Endodermal cell (in vitro differentiated cells): ENCODE data around the gene TLE3. TPM values are rescaled to one million over a fixed set of nuclear protein-coding genes. Genes with fewer than 3 reads are reported as not detected.

ENCODE experiments used
- DNase-seq: peaks from one replicate; pipeline ENCODE4 v3.0.0-alpha.2; 2017
- H3K27ac ChIP-seq: 2 replicates; pipeline ENCODE4 v1.5.1; 2013; ENCODE audit warnings: mild to moderate bottlenecking, low read depth, low read length, moderate library complexity
- H3K27me3 ChIP-seq: 2 replicates; pipeline ENCODE4 v1.6.1; 2013; ENCODE audit warnings: mild to moderate bottlenecking, low read length, moderate library complexity; ENCODE audit not compliant: insufficient read depth, control insufficient read depth, poor library complexity, severe bottlenecking
- H3K36me3 ChIP-seq: 2 replicates; pipeline ENCODE4 v1.7.0; 2013; ENCODE audit warnings: mild to moderate bottlenecking, low read length, moderate library complexity; ENCODE audit not compliant: control insufficient read depth, insufficient read depth
- H3K4me1 ChIP-seq: one replicate; pipeline ENCODE4 v1.7.0; 2013; ENCODE audit warnings: low read length; ENCODE audit not compliant: control insufficient read depth, insufficient read depth
- H3K4me3 ChIP-seq: 2 replicates; pipeline ENCODE4 v1.5.1; 2013; ENCODE audit warnings: mild to moderate bottlenecking, low read length, moderate library complexity
- H3K9ac ChIP-seq: 2 replicates; pipeline ENCODE4 v1.6.1; 2013; ENCODE audit warnings: mild to moderate bottlenecking, low read length, moderate library complexity; ENCODE audit not compliant: poor library complexity, severe bottlenecking; ENCODE audit errors: extremely low read depth
- H3K9me3 ChIP-seq: 2 replicates; pipeline ENCODE4 v1.6.1; 2013; ENCODE audit warnings: mild to moderate bottlenecking, low read length, moderate library complexity; ENCODE audit not compliant: control insufficient read depth
- H3K27ac Mint-ChIP-seq: 2 replicates; pipeline ENCODE4 v1.8.0; 2020; ENCODE audit warnings: mixed read lengths
- H3K27me3 Mint-ChIP-seq: 2 replicates; pipeline ENCODE4 v1.8.0; 2021; ENCODE audit warnings: mild to moderate bottlenecking, mixed read lengths; ENCODE audit not compliant: insufficient read depth
- H3K36me3 Mint-ChIP-seq: 2 replicates; pipeline ENCODE4 v1.8.0; 2020; ENCODE audit warnings: low read depth, mixed read lengths
- H3K4me1 Mint-ChIP-seq: 2 replicates; pipeline ENCODE4 v1.8.0; 2020; ENCODE audit warnings: mixed read lengths
- H3K4me3 Mint-ChIP-seq: 2 replicates; pipeline ENCODE4 v1.8.0; 2020; ENCODE audit warnings: mild to moderate bottlenecking, moderate library complexity, mixed read lengths
- H3K9me3 Mint-ChIP-seq: 2 replicates; pipeline ENCODE4 v1.8.0; 2020; ENCODE audit warnings: mild to moderate bottlenecking, mixed read lengths
- WGBS, 2 experiments: methylation state at CpG; one replicate each; pipeline versions ENCODE4 v1.1.5 to v1.1.7; 2013; ENCODE audit warnings: missing lambda C conversion rate in 2 of 2, mixed read lengths in 1 of 2; ENCODE audit not compliant: insufficient coverage in 1 of 2, insufficient read length in 1 of 2; 5-methylcytosine and 5-hydroxymethylcytosine counted together
- microRNA-seq: library from miRNA; unstranded; fragments of <30 nt; microRNA quantifications from one replicate; pipeline ENCODE4 v1.2.0, GENCODE V29; 2020; ENCODE audit warnings: borderline microRNAs expressed
- total RNA-seq, 2 donors: library from RNA; stranded (reverse); fragmentation: NEBNext Ultra II Directional in 1 of 2; extraction: Animal tissue kit (Norgen Biotek cat#: 25700) in 1 of 2; gene quantifications; 2 replicates in 1 of 2; 3 replicates in 1 of 2; pipeline ENCODE4 v1.2.1, GENCODE V29; 2021
- TF ChIP-seq, protein P1 (sequence below): fragments of 200-600 bp; sonication (generic); conservative IDR thresholded peaks from 2 replicates; pipeline ENCODE4 v1.5.0; 2021; ENCODE audit warnings: antibody characterized with exemption, mild to moderate bottlenecking

Gene TLE3
- total RNA-seq, 2 donors from 2014 or later: 66.5 to 81.1 TPM

DNA sequence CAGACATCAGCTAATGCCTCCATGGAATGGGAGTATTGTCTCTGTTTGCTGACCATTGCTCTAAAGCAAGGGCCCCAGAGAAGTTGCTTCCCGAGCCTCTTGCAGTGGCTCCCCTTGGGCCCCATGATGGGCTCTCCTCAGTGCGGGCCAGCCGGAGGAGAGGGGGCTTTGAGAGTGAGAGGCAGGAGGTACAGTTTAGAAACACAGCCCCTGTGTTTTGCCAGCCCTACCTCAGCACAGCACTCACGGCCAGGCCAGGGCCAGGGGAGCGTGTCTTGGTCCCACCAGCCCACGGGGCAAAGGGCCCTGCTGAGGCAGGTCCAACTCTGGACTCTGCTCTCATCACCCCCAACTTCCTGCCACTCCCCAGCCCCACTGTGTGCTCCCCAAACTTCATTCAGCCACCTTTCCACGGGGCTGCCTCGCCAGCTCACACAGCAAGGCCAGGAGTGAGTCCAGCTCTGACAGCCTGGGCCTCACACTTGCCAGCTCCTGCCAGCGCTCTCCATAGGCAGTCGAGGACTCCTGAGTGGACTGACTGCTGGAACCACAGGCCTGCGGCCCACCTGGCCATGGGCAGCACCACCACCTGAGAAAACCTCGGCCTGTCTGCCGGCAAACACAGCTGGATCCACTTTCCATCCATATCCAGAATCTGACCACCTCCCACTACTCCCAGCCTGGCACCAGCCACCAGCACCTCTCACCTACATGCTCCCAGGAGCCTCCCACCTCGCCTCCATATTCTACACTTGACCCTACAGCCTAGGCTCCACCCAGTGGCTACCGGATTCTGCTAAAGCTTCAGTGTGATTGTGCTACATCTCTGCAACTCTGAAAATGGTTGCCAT is 99.0 kb downstream of the TLE3 start:
- no peaks in the 10 kb centered on the region for H3K36me3 Mint-ChIP-seq
- H3K27ac Mint-ChIP-seq: no peak overlapping the region
- TF ChIP-seq, protein P1, sequence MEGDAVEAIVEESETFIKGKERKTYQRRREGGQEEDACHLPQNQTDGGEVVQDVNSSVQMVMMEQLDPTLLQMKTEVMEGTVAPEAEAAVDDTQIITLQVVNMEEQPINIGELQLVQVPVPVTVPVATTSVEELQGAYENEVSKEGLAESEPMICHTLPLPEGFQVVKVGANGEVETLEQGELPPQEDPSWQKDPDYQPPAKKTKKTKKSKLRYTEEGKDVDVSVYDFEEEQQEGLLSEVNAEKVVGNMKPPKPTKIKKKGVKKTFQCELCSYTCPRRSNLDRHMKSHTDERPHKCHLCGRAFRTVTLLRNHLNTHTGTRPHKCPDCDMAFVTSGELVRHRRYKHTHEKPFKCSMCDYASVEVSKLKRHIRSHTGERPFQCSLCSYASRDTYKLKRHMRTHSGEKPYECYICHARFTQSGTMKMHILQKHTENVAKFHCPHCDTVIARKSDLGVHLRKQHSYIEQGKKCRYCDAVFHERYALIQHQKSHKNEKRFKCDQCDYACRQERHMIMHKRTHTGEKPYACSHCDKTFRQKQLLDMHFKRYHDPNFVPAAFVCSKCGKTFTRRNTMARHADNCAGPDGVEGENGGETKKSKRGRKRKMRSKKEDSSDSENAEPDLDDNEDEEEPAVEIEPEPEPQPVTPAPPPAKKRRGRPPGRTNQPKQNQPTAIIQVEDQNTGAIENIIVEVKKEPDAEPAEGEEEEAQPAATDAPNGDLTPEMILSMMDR: no peak
- Histone ChIP-seq H3K27me3 (no peaks in the 10 kb centered on the region), H3K27ac (no peak overlapping the region), H3K9me3 (peaks cover 19% of the 10 kb centered on the region), H3K4me3 (no peak overlapping the region), H3K9ac (no peak overlapping the region), H3K36me3 (no peaks in the 10 kb centered on the region), H3K4me1 (peaks cover 5% of the 10 kb centered on the region)
- WGBS, 2 experiments: 87 to 89% methylated on average over 5 to 15 of the region's 15 CpGs
- peaks cover 18% of the 10 kb centered on the region for H3K9me3 Mint-ChIP-seq
- peaks cover 39% of the 10 kb centered on the region for H3K4me1 Mint-ChIP-seq
- peaks cover 45% of the 10 kb centered on the region for H3K27me3 Mint-ChIP-seq
- no peak for DNase-seq
- no peak overlapping the region for H3K4me3 Mint-ChIP-seq

DNA sequence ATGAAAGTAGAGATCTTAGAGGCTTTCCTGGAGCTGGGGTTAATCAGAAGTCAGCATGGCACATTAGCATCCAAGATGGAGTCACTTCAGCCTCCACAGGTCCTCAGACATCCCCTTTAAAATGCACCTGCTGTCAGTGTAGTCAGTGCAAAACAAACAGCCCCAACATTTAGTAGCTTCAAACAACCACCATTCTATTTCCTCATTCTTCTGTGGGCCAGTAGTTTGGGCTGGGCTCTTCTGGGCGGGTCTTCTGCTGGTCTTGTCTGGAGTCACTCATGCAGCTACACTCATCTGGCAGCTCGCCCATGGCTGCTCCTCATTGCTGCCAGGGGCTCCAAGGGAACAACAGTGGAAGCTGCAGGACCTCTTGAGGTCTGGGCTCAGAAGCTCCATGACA is 99.9 kb downstream of the TLE3 start:
- no peak overlapping the region for H3K27ac Mint-ChIP-seq
- WGBS, 2 experiments: 93% methylated on average over 2 of the region's 2 CpGs; no CpG with 5 or more reads in 1 of the 2 experiments
- TF ChIP-seq, protein P1: no peak
- DNase-seq: no peak
- no peak overlapping the region for H3K4me3 Mint-ChIP-seq
- Histone ChIP-seq H3K27me3 (no peaks in the 10 kb centered on the region), H3K9me3 (peaks cover 15% of the 10 kb centered on the region), H3K9ac (no peak overlapping the region), H3K36me3 (no peaks in the 10 kb centered on the region), H3K27ac (no peak overlapping the region), H3K4me3 (no peak overlapping the region), H3K4me1 (peaks cover 5% of the 10 kb centered on the region)
- no peaks in the 10 kb centered on the region for H3K36me3 Mint-ChIP-seq
- H3K27me3 Mint-ChIP-seq: peaks cover 43% of the 10 kb centered on the region
- H3K9me3 Mint-ChIP-seq: peaks cover 12% of the 10 kb centered on the region
- peaks cover 41% of the 10 kb centered on the region for H3K4me1 Mint-ChIP-seq

Small RNA genes within 50 kb of the gene (microRNA-seq; reads per million reads assigned to microRNA genes)
- gene MIR629: 80.7 reads per million, percentile 72 among the genes with 10 or more reads in this experiment
